ENCODE data around the gene DES. TPM values are rescaled to one million over a fixed set of nuclear protein-coding genes. Genes with fewer than 3 reads are reported as not detected.

Gene DES
- total RNA-seq, 1 donor from 2014 or later: 182 TPM

DNA sequence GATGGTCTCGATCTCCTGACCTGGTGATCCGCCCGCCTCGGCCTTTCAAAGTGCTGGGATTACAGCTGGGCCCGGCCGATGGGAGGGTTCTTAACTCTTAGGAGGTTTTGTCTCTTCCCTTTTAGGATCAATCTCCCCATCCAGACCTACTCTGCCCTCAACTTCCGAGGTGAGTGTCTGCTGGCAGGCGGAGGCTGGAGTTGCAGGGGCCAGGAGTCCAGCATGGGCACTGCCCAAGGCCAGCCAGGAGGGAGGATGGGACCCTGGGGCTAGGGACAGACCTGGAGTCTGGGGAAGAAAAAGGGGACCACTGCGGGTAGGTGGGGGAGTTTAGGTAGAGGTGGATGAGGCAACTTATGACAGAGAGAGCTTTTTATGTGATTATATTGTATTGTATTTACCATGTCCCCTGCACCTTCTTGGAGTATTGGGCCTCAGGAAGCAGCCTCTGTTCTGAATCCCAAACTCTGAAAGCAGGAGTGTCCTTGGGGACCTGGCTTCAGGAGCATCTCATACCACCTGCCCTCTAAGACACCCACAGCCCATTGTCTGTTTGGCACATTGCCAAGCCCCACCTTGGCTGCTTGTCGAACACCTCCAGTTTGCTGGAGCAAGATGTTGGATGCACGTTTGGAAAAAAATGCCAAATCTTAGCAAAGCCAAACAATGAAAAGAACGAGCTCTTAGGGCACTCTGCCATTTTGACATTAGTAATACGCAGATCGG is 5.6 kb downstream of the DES start:
- Histone ChIP-seq H3K27ac (peak overlapping the region; percentile 37), H3K4me3 (no peak overlapping the region), H3K4me1 (peaks cover 1 to 12% of the 10 kb centered on the region in 2 donors), H3K36me3 (no peaks in the 10 kb centered on the region), H3K27me3 (no peaks in the 10 kb centered on the region), H3K9me3 (no peaks in the 10 kb centered on the region)
- TF ChIP-seq, protein P1, sequence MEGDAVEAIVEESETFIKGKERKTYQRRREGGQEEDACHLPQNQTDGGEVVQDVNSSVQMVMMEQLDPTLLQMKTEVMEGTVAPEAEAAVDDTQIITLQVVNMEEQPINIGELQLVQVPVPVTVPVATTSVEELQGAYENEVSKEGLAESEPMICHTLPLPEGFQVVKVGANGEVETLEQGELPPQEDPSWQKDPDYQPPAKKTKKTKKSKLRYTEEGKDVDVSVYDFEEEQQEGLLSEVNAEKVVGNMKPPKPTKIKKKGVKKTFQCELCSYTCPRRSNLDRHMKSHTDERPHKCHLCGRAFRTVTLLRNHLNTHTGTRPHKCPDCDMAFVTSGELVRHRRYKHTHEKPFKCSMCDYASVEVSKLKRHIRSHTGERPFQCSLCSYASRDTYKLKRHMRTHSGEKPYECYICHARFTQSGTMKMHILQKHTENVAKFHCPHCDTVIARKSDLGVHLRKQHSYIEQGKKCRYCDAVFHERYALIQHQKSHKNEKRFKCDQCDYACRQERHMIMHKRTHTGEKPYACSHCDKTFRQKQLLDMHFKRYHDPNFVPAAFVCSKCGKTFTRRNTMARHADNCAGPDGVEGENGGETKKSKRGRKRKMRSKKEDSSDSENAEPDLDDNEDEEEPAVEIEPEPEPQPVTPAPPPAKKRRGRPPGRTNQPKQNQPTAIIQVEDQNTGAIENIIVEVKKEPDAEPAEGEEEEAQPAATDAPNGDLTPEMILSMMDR (IDR thresholded peaks at IDR 0.05): no peak
- DNase-seq (ENCODE audit: low spot score in 2 of 2): no peak
- intact Hi-C loops (cut with DNase I): no loop called here

DNA sequence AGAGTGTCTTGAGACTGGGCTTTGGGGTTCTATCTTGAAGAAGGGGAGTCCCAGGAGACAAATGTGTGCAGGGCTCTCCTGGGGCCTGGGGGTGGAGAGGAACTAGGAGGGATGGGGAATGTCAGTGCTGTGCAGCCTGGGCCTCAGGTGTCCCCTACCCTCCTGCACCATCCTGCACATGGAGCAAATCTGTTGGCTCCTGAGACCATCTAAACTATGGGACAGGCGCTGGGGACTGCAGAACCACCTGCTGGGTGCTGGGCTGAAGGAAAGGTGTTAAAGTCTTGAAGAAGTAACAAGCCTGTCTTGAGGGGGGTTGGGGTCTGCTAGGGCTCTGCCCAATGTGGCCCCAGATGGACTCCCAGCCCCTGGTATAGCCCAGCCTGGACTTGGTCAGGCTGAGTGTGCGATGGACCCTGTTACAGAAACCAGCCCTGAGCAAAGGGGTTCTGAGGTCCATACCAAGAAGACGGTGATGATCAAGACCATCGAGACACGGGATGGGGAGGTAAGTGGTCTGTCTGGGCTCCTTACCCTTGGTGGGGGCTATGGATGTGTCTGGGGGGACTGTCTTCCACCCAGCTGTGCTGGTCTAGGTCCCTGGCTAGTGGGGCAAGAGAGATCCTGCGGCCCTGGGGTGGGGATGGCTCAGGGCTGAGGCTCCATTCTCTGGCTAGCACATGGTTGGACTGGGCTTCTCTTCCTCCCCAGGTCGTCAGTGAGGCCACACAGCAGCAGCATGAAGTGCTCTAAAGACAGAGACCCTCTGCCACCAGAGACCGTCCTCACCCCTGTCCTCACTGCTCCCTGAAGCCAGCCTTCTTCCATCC is 7.3 kb downstream of the DES start:
- Histone ChIP-seq H3K9me3 (no peaks in the 10 kb centered on the region), H3K36me3 (no peaks in the 10 kb centered on the region), H3K4me1 (peaks cover 0 to 12% of the 10 kb centered on the region in 2 donors), H3K4me3 (no peak overlapping the region), H3K27me3 (no peaks in the 10 kb centered on the region), H3K27ac (no peak overlapping the region)
- intact Hi-C loops (cut with DNase I): no loop called here
- TF ChIP-seq, protein P1 (IDR thresholded peaks at IDR 0.05): no peak
- DNase-seq (ENCODE audit: low spot score in 2 of 2): no peak

GRCh38 chr2:219426068-219426443 is 7.9 kb downstream of the DES start:
- TF ChIP-seq, protein P1 (IDR thresholded peaks at IDR 0.05): no peak
- DNase-seq (ENCODE audit: low spot score in 2 of 2): no peak
- intact Hi-C loops (cut with DNase I): no loop called here
- Histone ChIP-seq H3K36me3 (no peaks in the 10 kb centered on the region), H3K27me3 (no peaks in the 10 kb centered on the region), H3K9me3 (no peaks in the 10 kb centered on the region), H3K4me1 (peaks cover 0 to 13% of the 10 kb centered on the region in 2 donors), H3K4me3 (no peak overlapping the region), H3K27ac (no peak overlapping the region)

DNA sequence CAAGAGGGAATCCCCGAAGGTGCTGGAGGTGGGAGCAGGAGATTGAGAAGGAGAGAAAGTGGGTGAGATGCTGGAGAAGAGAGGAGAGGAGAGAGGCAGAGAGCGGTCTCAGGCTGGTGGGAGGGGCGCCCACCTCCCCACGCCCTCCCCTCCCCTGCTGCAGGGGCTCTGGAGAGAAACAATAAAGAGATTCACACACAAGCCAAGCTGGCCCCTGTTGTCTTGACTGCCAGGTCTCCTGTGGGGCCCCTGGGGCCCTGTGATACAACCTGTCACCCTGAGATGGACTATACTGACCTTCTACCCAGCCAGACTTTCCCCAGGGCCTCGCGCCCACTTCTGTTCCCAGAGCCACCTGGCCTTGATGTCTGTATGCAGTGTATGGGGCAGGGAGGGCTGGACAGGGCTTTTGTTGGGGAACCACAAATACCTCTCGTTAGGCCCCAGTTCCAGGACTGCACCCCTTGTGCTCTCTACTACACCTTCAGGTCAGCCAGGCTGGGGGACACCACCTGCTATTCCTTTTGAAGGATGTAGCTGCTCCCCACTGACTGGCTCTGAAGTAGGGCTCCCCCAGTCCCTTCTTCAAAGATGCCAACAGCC is 8.5 kb downstream of the DES start:
- no peak overlapping the region for H3K27ac ChIP-seq
- H3K4me3 ChIP-seq: no peak overlapping the region
- H3K9me3 ChIP-seq: no peaks in the 10 kb centered on the region
- TF ChIP-seq, protein P1 (IDR thresholded peaks at IDR 0.05): no peak
- intact Hi-C loops (cut with DNase I): no loop called here
- H3K4me1 ChIP-seq: peaks cover 0 to 13% of the 10 kb centered on the region in 2 donors
- no peaks in the 10 kb centered on the region for H3K36me3 ChIP-seq
- no peak for DNase-seq (ENCODE audit: low spot score in 2 of 2)
- H3K27me3 ChIP-seq: no peaks in the 10 kb centered on the region

- Histone ChIP-seq H3K27ac (peak overlapping the region; percentile 17 to 64), H3K4me1 (peaks cover 0 to 13% of the 10 kb centered on the region in 2 donors), H3K27me3 (no peaks in the 10 kb centered on the region), H3K36me3 (no peaks in the 10 kb centered on the region), H3K4me3 (no peak overlapping the region), H3K9me3 (no peaks in the 10 kb centered on the region)
- DNase-seq (ENCODE audit: low spot score in 2 of 2): no peak
- TF ChIP-seq, protein P1 (IDR thresholded peaks at IDR 0.05): no peak
- intact Hi-C loops (cut with DNase I): no loop called here
Observed at GRCh38 chr2:219428469-219428868, 10.3 kb downstream of the DES start.
